ENCODE measurements around the gene VPS37C.

The VPS37C gene

GRCh38 chr11:61121192-61121831 lies 39.9 kb downstream of the VPS37C start:
- Histone ChIP-seq H3K4me3 (replicated peaks; ENCODE audit: insufficient read depth, low read length) (no peak overlapping the region), H3K27me3 (ENCODE audit: insufficient read depth, poor library complexity, severe bottlenecking) (no peaks in the 10 kb centered on the region), H3K27ac (replicated peaks) (no peak overlapping the region)
- no peak for TF ChIP-seq POLR2AphosphoS5 (IDR thresholded peaks at IDR 0.05; ENCODE audit: low read depth)
- TF ChIP-seq GABPA (IDR thresholded peaks at IDR 0.05; ENCODE audit: low read depth), result no peak
- TF ChIP-seq CTCF (IDR thresholded peaks at IDR 0.05; ENCODE audit: insufficient read depth, low read length), result no peak
- no peak for TF ChIP-seq SPI1 (IDR thresholded peaks at IDR 0.05; ENCODE audit: borderline replicate concordance, low read depth)
- no peak for TF ChIP-seq REST (IDR thresholded peaks at IDR 0.05; ENCODE audit: insufficient replicate concordance, low read depth)
- DNase-seq (ENCODE audit: low read depth in 1 of 2, low spot score in 1 of 2), result no peak

- no peak for DNase-seq (ENCODE audit: low read depth in 1 of 2, low spot score in 1 of 2)
- Histone ChIP-seq H3K27me3 (ENCODE audit: insufficient read depth, poor library complexity, severe bottlenecking) (no peaks in the 10 kb centered on the region), H3K4me3 (replicated peaks; ENCODE audit: insufficient read depth, low read length) (no peak overlapping the region), H3K27ac (replicated peaks) (no peak overlapping the region)
- no peak for TF ChIP-seq CTCF (IDR thresholded peaks at IDR 0.05; ENCODE audit: insufficient read depth, low read length)
- no peak for TF ChIP-seq GABPA (IDR thresholded peaks at IDR 0.05; ENCODE audit: low read depth)
- TF ChIP-seq SPI1 (IDR thresholded peaks at IDR 0.05; ENCODE audit: borderline replicate concordance, low read depth), result no peak
- no peak for TF ChIP-seq POLR2AphosphoS5 (IDR thresholded peaks at IDR 0.05; ENCODE audit: low read depth)
- no peak for TF ChIP-seq REST (IDR thresholded peaks at IDR 0.05; ENCODE audit: insufficient replicate concordance, low read depth)
These were observed 40.5 kb downstream of the VPS37C start for GRCh38 chr11:61120706-61121191.

GRCh38 chr11:61120099-61120705 lies 41.0 kb downstream of the VPS37C start:
- Histone ChIP-seq H3K27ac (replicated peaks) (no peak overlapping the region), H3K27me3 (ENCODE audit: insufficient read depth, poor library complexity, severe bottlenecking) (no peaks in the 10 kb centered on the region), H3K4me3 (replicated peaks; ENCODE audit: insufficient read depth, low read length) (no peak overlapping the region)
- TF ChIP-seq SPI1 (IDR thresholded peaks at IDR 0.05; ENCODE audit: borderline replicate concordance, low read depth), result no peak
- no peak for TF ChIP-seq CTCF (IDR thresholded peaks at IDR 0.05; ENCODE audit: insufficient read depth, low read length)
- TF ChIP-seq REST (IDR thresholded peaks at IDR 0.05; ENCODE audit: insufficient replicate concordance, low read depth), result no peak
- TF ChIP-seq POLR2AphosphoS5 (IDR thresholded peaks at IDR 0.05; ENCODE audit: low read depth), result no peak
- no peak for TF ChIP-seq GABPA (IDR thresholded peaks at IDR 0.05; ENCODE audit: low read depth)
- DNase-seq (ENCODE audit: low read depth in 1 of 2, low spot score in 1 of 2), result no peak

All from HL-60 (cell line).